AG04450 (cell line): ENCODE data around the gene SPN. TPM values are rescaled to one million over a fixed set of nuclear protein-coding genes. Genes with fewer than 3 reads are reported as not detected.

Experiments used
- CTCF ChIA-PET: fragments of 300-600, 350-600 bp; formaldehyde crosslinking; extraction: SDS; loops from one replicate; lab custom pipeline; 2022; ENCODE audit warnings: antibody characterized with exemption, inconsistent platforms; lab: Charles Lee
- POLR2A ChIA-PET: fragments of 350-600 bp; formaldehyde crosslinking; extraction: SDS; loops from one replicate; lab custom pipeline; 2021; ENCODE audit warnings: antibody characterized with exemption, inconsistent platforms; lab: Yijun Ruan, JAX
- DNase-seq: peaks from one replicate; pipeline ENCODE4 v3.0.0-alpha.2; 2011; ENCODE audit warnings: low read depth, low spot score
- H3K27ac ChIP-seq: one replicate; pipeline ENCODE4 v1.5.1; 2012; ENCODE audit warnings: low read depth, low read length, control low read depth
- H3K27me3 ChIP-seq: one replicate; pipeline ENCODE4 v1.6.0; 2012; ENCODE audit warnings: low read length; ENCODE audit not compliant: control insufficient read depth, insufficient read depth
- H3K4me3 ChIP-seq: 2 replicates; pipeline ENCODE4 v1.5.1; 2011; ENCODE audit warnings: mild to moderate bottlenecking, low read depth, low read length, control low read depth
- H3K9me3 ChIP-seq: 2 replicates; pipeline ENCODE4 v1.5.1; 2012; ENCODE audit warnings: low read length; ENCODE audit not compliant: control insufficient read depth, insufficient read depth
- CTCF ChIP-seq: IDR thresholded peaks from 2 replicates; pipeline ENCODE4 v1.5.1; 2011; ENCODE audit warnings: low read depth, low read length, control low read depth, inconsistent platforms
- polyA plus RNA-seq: library from polyadenylated mRNA; depleted of rRNA; stranded (reverse); fragments of >200 nt; gene quantifications from 2 replicates; pipeline ENCODE4 v1.2.3, GENCODE V29; 2011

Gene SPN
- polyA plus RNA-seq, 1 experiment = 0.04 TPM

- H3K9me3 ChIP-seq = no peaks in the 10 kb centered on the region
- H3K27ac ChIP-seq = no peak overlapping the region
- no peak for TF ChIP-seq CTCF
- no peak overlapping the region for H3K4me3 ChIP-seq
- ChIA-PET CTCF (no interaction called here), POLR2A (no interaction called here)
- DNase-seq = no peak
- H3K27me3 ChIP-seq = peaks cover 3% of the 10 kb centered on the region
These were observed 19.5 kb upstream of the SPN start for GRCh38 chr16:29643596-29643995.

GRCh38 chr16:29644338-29644857, 18.6 kb upstream of the SPN start:
- DNase-seq = no peak
- CTCF ChIA-PET = no interaction called here
- Histone ChIP-seq H3K27ac (no peak overlapping the region), H3K9me3 (no peaks in the 10 kb centered on the region), H3K4me3 (no peak overlapping the region), H3K27me3 (peaks cover 3% of the 10 kb centered on the region)
- POLR2A ChIA-PET = no interaction called here
- no peak for TF ChIP-seq CTCF

- Histone ChIP-seq H3K9me3 (no peaks in the 10 kb centered on the region), H3K4me3 (no peak overlapping the region), H3K27me3 (peaks cover 3% of the 10 kb centered on the region), H3K27ac (no peak overlapping the region)
- TF ChIP-seq CTCF = no peak
- ChIA-PET CTCF (no interaction called here), POLR2A (no interaction called here)
- no peak for DNase-seq
These were observed 17.9 kb upstream of the SPN start for GRCh38 chr16:29644973-29645693.

- Histone ChIP-seq H3K4me3 (no peak overlapping the region), H3K27me3 (peaks cover 3% of the 10 kb centered on the region), H3K27ac (no peak overlapping the region), H3K9me3 (no peaks in the 10 kb centered on the region)
- DNase-seq = no peak
- POLR2A ChIA-PET = no interaction called here
- no peak for TF ChIP-seq CTCF
- CTCF ChIA-PET = no interaction called here
These were observed 17.3 kb upstream of the SPN start for GRCh38 chr16:29645694-29646187.

DNA sequence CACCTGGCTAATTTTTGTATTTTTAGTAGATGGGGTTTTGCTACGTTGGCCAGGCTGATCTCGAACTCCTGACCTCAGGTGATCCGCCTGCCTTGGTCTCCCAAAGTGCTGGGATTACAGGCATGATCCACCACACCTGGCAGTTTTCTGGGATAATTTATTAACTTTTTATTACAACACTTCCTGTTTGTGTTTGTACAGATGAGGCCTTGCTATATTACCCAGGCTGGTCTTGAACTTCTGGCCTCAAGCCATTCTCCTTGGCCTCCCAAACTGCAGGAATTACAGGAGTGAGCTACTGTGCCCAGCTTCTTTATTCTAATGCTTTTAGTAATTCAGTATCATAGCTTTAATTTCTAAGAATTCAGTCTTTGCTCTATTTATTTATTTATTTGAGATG, 16.1 kb upstream of the SPN start:
- no peaks in the 10 kb centered on the region for H3K9me3 ChIP-seq
- H3K27ac ChIP-seq = no peak overlapping the region
- peaks cover 3% of the 10 kb centered on the region for H3K27me3 ChIP-seq
- no peak overlapping the region for H3K4me3 ChIP-seq
- no peak for TF ChIP-seq CTCF
- ChIA-PET POLR2A (no interaction called here), CTCF (no interaction called here)
- no peak for DNase-seq
